ENCODE data around the gene CLDN2. TPM values are rescaled to one million over a fixed set of nuclear protein-coding genes. Genes with fewer than 3 reads are reported as not detected.

Gene CLDN2
- total RNA-seq, 2 experiments from 2014 or later = not detected

GRCh38 chrX:106901781-106902219 is 18.4 kb upstream of the CLDN2 start:
- ChIA-PET CTCF (no interaction called here), POLR2A (no interaction called here)
- no peaks in the 10 kb centered on the region for H3K9me3 Mint-ChIP-seq
- no peaks in the 10 kb centered on the region for H3K27me3 Mint-ChIP-seq
- no peak overlapping the region for H3K4me3 Mint-ChIP-seq
- no peak overlapping the region for H3K27ac Mint-ChIP-seq
- H3K36me3 Mint-ChIP-seq (ENCODE audit: low read depth) = no peaks in the 10 kb centered on the region
- no peaks in the 10 kb centered on the region for H3K4me1 Mint-ChIP-seq
- DNase-seq = no peak

- no peak overlapping the region for H3K27ac Mint-ChIP-seq
- no peaks in the 10 kb centered on the region for H3K4me1 Mint-ChIP-seq
- ChIA-PET POLR2A (no interaction called here), CTCF (no interaction called here)
- no peak overlapping the region for H3K4me3 Mint-ChIP-seq
- H3K36me3 Mint-ChIP-seq (ENCODE audit: low read depth) = no peaks in the 10 kb centered on the region
- no peaks in the 10 kb centered on the region for H3K9me3 Mint-ChIP-seq
- no peak for DNase-seq
- H3K27me3 Mint-ChIP-seq = no peaks in the 10 kb centered on the region
Observed at GRCh38 chrX:106902684-106903083, 17.5 kb upstream of the CLDN2 start.

GRCh38 chrX:106903291-106903824 is 16.8 kb upstream of the CLDN2 start, which contains the start of gene RIPPLY1:
Gene RIPPLY1, minus strand, starts transcription at chrX:106903341. Its CDS starts 54 bp downstream, at chrX:106903287.
- CTCF ChIA-PET = interaction anchor here (1.0 kb wide), 1 partner anchor 9 kb away, joined by 3 read pairs; no protein-coding TSS in a partner anchor
- no peak within 1 kb of the TSS for H3K27ac Mint-ChIP-seq

GRCh38 chrX:106903856-106904528 is 16.2 kb upstream of the CLDN2 start:
- Mint-ChIP-seq H3K27ac (no peak overlapping the region), H3K4me3 (no peak overlapping the region), H3K36me3 (ENCODE audit: low read depth) (no peaks in the 10 kb centered on the region), H3K9me3 (no peaks in the 10 kb centered on the region), H3K27me3 (no peaks in the 10 kb centered on the region), H3K4me1 (no peaks in the 10 kb centered on the region)
- ChIA-PET CTCF (interaction anchor here (1.0 kb wide), 1 partner anchor 10 kb away, joined by 3 read pairs; no protein-coding TSS in a partner anchor), POLR2A (no interaction called here)
- no peak for DNase-seq

More at GRCh38 chrX:106903291-106903824, 16.8 kb upstream of the CLDN2 start, which contains the start of gene RIPPLY1:
- no peak within 1 kb of the TSS for H3K4me3 Mint-ChIP-seq
- H3K9me3 Mint-ChIP-seq = no peaks in the 10 kb centered on the region
- no peaks in the 10 kb centered on the region for H3K36me3 Mint-ChIP-seq (ENCODE audit: low read depth)
- no peak for DNase-seq
- no peaks in the 10 kb centered on the region for H3K4me1 Mint-ChIP-seq
- no peaks in the 10 kb centered on the region for H3K27me3 Mint-ChIP-seq
- POLR2A ChIA-PET = no interaction called here

GRCh38 chrX:106905064-106905708 is 15.0 kb upstream of the CLDN2 start:
- H3K9me3 Mint-ChIP-seq = no peaks in the 10 kb centered on the region
- CTCF ChIA-PET = interaction anchor here (1.3 kb wide), 1 partner anchor 28 kb away, joined by 3 read pairs; no protein-coding TSS in a partner anchor
- H3K27ac Mint-ChIP-seq = no peak overlapping the region
- no peak overlapping the region for H3K4me3 Mint-ChIP-seq
- no peak for DNase-seq
- no peaks in the 10 kb centered on the region for H3K27me3 Mint-ChIP-seq
- POLR2A ChIA-PET = no interaction called here
- no peaks in the 10 kb centered on the region for H3K4me1 Mint-ChIP-seq
- no peaks in the 10 kb centered on the region for H3K36me3 Mint-ChIP-seq (ENCODE audit: low read depth)

GRCh38 chrX:106906361-106906760 is 13.8 kb upstream of the CLDN2 start:
- CTCF ChIA-PET = interaction anchor here (1.3 kb wide), 1 partner anchor 27 kb away, joined by 3 read pairs; no protein-coding TSS in a partner anchor
- H3K27ac Mint-ChIP-seq = no peak overlapping the region

DNA sequence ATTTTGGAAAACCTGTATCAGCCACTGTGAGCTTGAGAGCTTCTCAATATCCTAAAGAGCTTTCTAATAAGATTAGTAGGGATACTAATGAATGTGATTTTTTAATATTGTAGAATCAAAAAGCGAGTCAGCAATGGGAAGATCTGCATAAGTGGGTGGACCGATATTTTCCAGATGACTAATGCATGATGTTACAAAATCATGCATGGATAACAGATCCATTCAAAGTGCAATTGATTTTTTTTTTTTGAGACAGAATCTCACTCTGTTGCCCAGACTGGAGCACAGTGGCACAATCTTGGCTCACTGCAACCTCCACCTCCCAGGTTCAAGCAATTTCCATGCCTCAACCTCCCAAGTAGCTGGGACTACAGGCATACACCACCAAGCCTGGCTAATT is 7.3 kb upstream of the CLDN2 start:
- ChIA-PET POLR2A (interaction anchor here (0.7 kb wide), 1 partner anchor 35 kb away, joined by 3 read pairs; no protein-coding TSS in a partner anchor), CTCF (interaction anchor here (0.7 kb wide), 1 partner anchor 1233 kb away, joined by 3 read pairs; no protein-coding TSS in a partner anchor)
- H3K4me3 Mint-ChIP-seq = no peak overlapping the region
- DNase-seq = no peak
- peaks cover 6% of the 10 kb centered on the region for H3K27me3 Mint-ChIP-seq
- no peaks in the 10 kb centered on the region for H3K9me3 Mint-ChIP-seq
- H3K4me1 Mint-ChIP-seq = peaks cover 6% of the 10 kb centered on the region
- H3K27ac Mint-ChIP-seq = no peak overlapping the region
- H3K36me3 Mint-ChIP-seq (ENCODE audit: low read depth) = no peaks in the 10 kb centered on the region

More at GRCh38 chrX:106906361-106906760, 13.8 kb upstream of the CLDN2 start:
- no peaks in the 10 kb centered on the region for H3K4me1 Mint-ChIP-seq
- H3K9me3 Mint-ChIP-seq = no peaks in the 10 kb centered on the region
- POLR2A ChIA-PET = no interaction called here
- H3K36me3 Mint-ChIP-seq (ENCODE audit: low read depth) = no peaks in the 10 kb centered on the region
- no peak overlapping the region for H3K4me3 Mint-ChIP-seq
- no peak for DNase-seq
- no peaks in the 10 kb centered on the region for H3K27me3 Mint-ChIP-seq

GRCh38 chrX:106917830-106918500 is 2.2 kb upstream of the CLDN2 start:
- H3K4me1 Mint-ChIP-seq = peaks cover 8% of the 10 kb centered on the region
- CTCF ChIA-PET = no interaction called here
- no peak for DNase-seq
- no peak overlapping the region for H3K4me3 Mint-ChIP-seq
- H3K27ac Mint-ChIP-seq = no peak overlapping the region
- no peaks in the 10 kb centered on the region for H3K36me3 Mint-ChIP-seq (ENCODE audit: low read depth)
- POLR2A ChIA-PET = no interaction called here
- no peaks in the 10 kb centered on the region for H3K9me3 Mint-ChIP-seq
- peaks cover 6% of the 10 kb centered on the region for H3K27me3 Mint-ChIP-seq

DNA sequence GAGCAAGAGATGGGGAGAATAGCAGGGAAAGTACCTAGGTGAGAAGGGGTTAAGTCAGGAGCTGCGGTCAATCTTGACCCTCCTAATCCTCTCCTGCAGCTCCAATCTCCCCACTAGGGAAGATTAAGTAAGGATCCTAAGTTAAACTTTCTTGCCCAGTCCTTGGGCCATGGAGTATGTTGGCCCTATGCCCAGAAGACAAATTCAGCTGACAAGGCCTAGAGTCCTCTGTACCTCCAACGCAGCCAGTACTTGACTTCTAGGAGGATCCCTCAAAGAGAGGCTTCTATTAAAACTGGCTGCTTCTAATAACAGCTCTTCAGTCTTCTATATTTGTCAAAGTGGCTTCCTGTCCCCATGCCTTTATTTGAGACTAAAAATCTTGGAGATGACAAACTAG is 1.4 kb downstream of the CLDN2 start:
- H3K27me3 Mint-ChIP-seq = no peaks in the 10 kb centered on the region
- H3K27ac Mint-ChIP-seq = no peak overlapping the region
- CTCF ChIA-PET = no interaction called here
- H3K9me3 Mint-ChIP-seq = no peaks in the 10 kb centered on the region
- no peaks in the 10 kb centered on the region for H3K36me3 Mint-ChIP-seq (ENCODE audit: low read depth)
- no peak overlapping the region for H3K4me3 Mint-ChIP-seq
- POLR2A ChIA-PET = no interaction called here
- peaks cover 8% of the 10 kb centered on the region for H3K4me1 Mint-ChIP-seq
- DNase-seq = no peak

DNA sequence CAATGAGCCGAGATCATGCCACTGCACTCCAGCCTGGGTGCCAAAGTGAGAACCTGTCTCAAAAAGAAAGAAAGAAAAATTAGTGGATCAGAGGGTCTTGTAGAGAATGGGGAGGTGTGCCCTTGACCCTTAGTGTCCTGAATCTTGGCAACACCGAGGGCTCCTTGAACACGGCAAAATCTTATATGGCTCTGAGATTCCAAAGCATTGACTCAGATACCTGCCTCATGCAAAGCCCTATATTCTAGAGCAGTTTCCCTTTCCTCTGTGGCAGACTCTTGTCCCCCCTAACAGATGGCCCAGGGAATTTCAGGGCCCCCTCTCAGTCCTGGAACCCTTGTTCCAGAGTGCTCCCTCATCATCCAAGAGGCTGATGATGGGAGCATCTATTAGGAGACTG is 6.8 kb downstream of the CLDN2 start:
- no peak overlapping the region for H3K4me3 Mint-ChIP-seq
- DNase-seq = no peak
- no peaks in the 10 kb centered on the region for H3K9me3 Mint-ChIP-seq
- ChIA-PET POLR2A (no interaction called here), CTCF (no interaction called here)
- H3K36me3 Mint-ChIP-seq (ENCODE audit: low read depth) = no peaks in the 10 kb centered on the region
- no peak overlapping the region for H3K27ac Mint-ChIP-seq
- no peaks in the 10 kb centered on the region for H3K4me1 Mint-ChIP-seq
- no peaks in the 10 kb centered on the region for H3K27me3 Mint-ChIP-seq

DNA sequence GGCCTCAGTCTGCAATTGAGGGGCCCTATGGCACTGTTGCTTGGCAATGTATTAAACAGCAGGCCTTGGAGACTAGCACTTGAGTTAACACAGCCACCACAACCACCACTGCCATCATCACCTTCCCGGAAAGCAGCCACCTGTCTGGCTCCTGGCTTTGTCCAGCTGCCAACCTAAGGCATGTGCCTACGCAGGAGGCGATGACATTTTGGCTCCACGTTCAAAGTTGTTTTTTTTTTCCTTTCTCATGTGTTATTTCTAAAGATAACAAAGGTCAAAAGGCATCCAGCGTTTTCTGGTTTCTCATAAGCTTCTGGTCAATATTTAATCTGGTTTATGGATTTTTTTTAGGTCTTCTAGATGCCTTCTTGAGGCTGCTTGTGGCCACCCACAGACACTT is 7.5 kb downstream of the CLDN2 start:
- Mint-ChIP-seq H3K4me1 (no peaks in the 10 kb centered on the region), H3K27me3 (no peaks in the 10 kb centered on the region), H3K4me3 (no peak overlapping the region), H3K36me3 (ENCODE audit: low read depth) (no peaks in the 10 kb centered on the region), H3K9me3 (no peaks in the 10 kb centered on the region), H3K27ac (no peak overlapping the region)
- ChIA-PET POLR2A (no interaction called here), CTCF (no interaction called here)
- DNase-seq = no peak

GRCh38 chrX:106928227-106928626 is 8.0 kb downstream of the CLDN2 start:
- ChIA-PET POLR2A (no interaction called here), CTCF (no interaction called here)
- H3K4me1 Mint-ChIP-seq = no peaks in the 10 kb centered on the region
- no peaks in the 10 kb centered on the region for H3K36me3 Mint-ChIP-seq (ENCODE audit: low read depth)
- no peaks in the 10 kb centered on the region for H3K9me3 Mint-ChIP-seq
- no peak for DNase-seq
- no peak overlapping the region for H3K27ac Mint-ChIP-seq
- H3K4me3 Mint-ChIP-seq = no peak overlapping the region
- H3K27me3 Mint-ChIP-seq = no peaks in the 10 kb centered on the region

DNA sequence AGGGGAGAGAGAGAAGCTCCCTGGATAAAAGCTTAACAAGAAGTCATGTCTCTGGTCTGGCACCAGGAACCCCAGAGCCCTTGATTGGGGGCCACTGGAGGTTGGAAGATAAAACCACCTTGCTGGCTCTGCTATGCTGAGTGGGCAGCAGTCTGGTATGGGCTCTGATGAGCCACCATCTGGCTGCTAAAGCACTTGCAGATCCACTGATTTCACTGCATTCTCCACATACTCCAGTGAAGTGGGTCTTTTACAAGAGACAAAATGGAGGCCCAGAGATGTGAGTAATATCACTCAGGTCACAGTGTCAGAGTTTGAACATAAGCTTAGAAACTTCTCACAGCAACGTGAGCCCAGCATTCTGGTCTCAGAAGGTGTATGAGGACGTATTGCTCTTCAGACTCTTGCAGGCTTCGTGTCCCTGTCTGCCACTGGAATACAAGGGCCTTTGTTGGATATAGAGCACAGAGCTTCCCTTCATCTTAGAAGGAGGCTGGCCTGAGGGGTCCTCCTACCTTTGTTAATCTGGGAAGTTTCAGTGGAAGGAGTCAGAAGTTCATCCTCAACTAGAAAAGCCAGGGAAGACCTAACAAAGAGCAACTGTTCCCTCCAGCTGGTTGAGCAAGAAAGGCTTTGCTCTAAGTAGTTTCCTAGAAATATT is 11.8 kb downstream of the CLDN2 start:
- H3K4me1 Mint-ChIP-seq = no peaks in the 10 kb centered on the region
- no peak overlapping the region for H3K27ac Mint-ChIP-seq
- no peaks in the 10 kb centered on the region for H3K9me3 Mint-ChIP-seq
- no peak overlapping the region for H3K4me3 Mint-ChIP-seq
- POLR2A ChIA-PET = no interaction called here
- no peaks in the 10 kb centered on the region for H3K36me3 Mint-ChIP-seq (ENCODE audit: low read depth)
- no peaks in the 10 kb centered on the region for H3K27me3 Mint-ChIP-seq
- DNase-seq = no peak
- CTCF ChIA-PET = no interaction called here

Data from activated CD4-positive, alpha-beta memory T cell treated with anti-CD3 and anti-CD28 coated beads, Interleukin-2, amount 10 ng/mL, durations not matched to agents 7 days and 5 days (primary cell).